ENCODE results near the gene TOP1.

TOP1 gene

DNA sequence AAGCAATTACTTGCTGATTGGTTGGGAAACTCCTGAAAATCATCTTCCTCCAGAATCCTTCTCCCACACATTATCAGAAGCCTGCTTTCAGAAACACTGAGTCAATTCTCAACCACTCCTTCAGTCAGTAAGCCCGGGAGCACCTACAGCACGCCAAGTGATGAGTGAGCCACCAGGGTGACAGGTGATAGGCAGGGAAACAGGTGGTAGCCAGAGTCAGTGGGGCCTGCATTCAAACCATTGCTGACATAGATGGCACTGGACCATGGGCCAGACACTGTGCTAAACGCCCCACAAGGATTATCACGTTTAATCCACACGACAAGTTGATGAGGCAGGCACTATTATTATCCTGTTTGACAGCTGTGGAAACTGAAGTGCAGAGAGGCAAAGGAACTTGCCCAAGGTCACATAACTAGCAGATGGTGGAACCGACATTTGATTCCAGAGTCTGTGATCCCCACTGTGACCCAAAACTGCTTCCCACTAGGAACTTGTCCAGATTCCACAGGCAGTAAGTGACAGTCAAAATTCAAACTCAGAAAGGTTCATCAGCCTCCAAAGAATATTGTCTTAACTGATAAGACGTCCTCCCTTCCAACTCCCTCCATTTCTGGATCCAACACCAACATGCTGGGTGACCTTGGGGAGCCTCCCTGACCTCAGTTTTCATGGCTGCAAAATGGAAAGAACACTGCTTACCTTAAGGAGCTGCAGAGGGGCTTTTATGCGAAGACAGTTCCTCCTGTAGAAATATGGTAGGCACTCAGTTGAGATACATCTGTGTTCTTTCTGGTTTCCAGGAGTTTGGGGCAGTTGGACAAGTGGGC, 23.9 kb upstream of the TOP1 start:
- no peak for DNase-seq

DNA sequence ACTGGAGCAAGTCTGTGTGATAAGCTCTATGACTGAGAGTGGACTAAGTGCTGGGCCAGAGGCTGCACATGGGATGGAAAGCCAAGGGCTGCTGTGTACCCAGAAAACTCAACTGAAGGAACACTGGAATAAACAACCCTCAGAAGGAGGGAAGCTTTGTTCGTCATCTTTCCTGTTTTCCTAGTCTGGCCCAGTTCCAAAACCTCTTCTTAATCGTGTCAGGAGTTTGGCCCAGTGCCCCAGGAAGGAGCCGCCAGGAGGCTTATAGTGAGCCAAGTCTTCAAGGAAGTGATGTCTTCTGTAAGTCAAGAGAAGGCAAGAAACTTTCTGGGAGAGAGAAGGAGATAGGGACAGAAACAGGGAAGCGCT, 23.3 kb upstream of the TOP1 start:
- DNase-seq = no peak

DNA sequence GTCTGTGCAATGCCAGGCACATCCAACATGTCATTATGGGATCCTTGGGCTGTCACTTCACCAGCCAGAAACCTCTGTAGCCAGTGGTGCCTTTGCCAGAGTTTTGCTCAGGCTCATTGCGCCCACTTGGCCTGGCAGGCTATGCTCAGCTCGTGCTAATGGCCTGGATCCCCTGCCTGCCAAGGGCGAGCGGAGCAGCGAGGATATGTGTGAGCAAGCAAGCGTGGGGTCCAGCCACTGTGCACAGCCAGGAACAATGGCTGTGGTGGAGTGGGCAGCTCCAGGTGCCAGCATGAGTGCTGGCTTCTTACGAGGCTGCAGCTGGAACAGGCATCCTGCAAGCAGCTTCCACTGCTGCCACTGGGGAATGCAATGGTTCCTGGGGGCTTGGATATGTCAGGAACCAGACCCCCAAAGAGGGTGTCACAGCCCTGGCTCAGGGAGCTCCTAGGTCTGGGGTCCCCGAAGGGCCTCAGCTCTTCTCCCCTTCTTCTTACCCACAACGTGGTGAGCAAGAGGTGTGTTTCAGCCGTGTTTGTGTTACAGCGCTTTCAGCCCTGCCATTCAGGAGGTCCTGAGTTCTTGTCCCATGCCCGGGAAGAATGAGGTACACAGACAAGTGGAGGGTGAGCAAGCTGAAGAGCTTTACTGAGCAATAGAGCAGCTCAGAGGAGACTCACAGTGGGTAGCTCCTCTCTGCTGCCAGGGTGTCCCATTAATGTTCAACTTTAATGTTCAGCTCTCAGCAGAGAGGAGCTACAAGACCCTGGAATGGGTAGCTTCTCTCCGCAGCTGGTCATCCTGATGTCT, 22.3 kb upstream of the TOP1 start:
- peak in 1 of 5 experiments; percentile 27 for DNase-seq

DNA sequence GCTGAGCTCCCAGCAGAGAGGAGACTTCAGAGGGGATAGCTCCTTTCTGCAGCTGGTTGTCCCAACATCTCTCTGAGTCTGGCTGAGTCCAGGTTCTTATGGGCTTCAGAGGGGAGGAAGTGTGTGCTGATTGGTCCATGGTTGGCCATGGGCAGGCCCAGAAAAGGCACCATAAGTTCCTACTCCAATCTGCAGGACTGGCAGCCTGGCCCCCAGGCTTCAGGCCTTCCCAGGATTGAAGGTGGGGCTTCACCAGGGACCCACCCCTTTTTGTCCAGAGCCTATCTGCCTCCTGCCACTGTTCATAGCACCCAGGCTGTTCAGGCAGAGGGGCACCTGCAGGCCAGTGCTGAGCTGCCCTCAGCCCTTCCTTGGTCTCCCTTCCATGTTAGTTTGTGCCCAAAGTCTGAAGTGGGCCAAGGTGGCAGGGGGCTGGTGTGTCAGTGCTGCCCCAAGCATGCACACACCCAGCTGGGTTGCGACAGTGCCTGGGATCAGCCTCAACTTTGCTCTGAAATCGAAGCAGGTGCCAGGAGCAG, 21.6 kb upstream of the TOP1 start:
- no peak for DNase-seq

DNA sequence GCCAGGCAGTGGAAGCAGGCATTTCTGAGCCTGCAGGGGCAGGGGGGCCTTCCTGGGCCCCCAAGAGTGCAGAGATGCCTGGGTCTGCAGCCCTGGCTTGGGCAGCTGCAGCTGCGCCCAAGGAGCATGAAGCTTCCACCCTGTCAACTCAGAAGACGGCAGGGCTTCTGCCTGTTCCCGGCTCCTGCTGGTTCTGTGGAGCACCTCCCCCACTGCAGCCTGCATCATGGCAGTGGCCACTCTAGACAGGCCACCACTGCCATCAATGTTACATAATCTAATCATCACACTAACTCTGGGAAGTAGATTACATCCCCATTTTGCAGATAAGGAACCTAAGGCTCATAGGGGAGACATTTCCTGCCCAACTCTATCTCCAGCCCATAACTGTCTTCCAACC, 21.1 kb upstream of the TOP1 start:
- no peak for DNase-seq

DNA sequence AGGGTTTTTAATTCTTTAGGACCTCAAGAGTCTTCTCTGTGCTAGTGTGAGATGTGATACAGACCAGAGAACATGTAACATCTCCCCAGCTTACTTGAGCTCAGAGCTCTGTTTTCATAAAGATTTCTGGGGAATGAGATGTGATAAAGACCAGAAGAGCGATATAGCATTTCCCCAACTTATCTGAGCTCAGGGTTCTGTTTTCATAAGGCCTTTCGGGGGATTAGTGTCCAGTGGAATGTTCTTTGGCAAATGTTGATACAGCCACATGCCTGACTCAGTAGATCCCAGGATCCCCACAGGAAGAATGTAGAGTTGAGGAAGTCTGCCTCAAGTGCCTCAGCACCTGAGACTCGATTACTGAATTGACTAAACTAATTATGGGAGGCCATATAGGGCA, 18.7 kb upstream of the TOP1 start:
- DNase-seq = no peak

DNA sequence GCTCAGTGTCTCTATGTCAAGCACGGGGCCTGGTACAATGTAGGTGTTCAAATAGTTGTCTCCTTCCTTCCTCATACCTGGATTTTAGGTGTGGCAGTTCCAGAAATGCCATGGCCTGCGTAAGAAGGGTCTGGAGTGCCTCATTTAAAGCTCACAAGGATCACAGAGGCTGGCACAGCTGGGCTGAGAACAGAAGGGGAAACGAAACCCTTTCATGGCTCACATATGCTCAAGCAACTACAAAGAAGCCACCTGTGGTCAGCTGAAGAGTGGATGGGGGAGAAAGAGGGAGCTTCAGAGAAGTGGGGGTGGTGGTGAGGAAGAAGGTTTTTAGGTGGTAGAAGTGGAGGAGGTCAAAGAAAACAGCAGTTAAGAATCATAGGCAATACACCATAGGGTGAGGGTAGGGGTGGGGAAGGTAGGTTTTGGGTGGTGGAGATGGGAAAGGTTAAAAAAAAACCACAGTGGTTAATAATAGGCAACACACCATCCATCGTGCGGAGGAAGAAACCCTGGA, 17.0 kb upstream of the TOP1 start:
- DNase-seq = peak in 1 of 5 experiments; percentile 59

DNA sequence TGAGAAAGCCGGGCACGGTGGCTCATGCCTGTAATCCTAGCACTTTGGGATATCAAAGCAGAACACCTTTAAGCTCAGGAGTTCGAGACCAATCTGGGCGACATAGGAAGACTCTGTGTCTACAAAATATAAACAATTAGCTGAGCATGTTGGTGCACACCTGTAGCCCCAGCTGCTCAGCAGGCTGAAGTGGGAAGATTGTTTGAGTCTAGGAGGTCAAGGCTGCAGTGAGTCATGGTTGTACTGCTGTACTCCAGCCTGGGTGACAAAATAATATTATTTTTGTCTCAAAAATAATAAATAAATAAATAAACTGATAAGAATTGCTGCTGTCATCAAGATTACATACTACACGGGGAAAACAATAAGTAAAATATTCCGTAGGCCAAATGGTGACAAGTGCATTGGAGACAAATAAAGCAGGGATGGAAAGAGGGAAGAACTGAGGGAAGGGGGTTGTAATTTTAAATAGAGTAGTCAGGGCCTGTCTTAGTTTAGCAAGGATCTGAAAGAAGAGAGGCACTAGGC, 14.0 kb upstream of the TOP1 start:
- DNase-seq = no peak

DNA sequence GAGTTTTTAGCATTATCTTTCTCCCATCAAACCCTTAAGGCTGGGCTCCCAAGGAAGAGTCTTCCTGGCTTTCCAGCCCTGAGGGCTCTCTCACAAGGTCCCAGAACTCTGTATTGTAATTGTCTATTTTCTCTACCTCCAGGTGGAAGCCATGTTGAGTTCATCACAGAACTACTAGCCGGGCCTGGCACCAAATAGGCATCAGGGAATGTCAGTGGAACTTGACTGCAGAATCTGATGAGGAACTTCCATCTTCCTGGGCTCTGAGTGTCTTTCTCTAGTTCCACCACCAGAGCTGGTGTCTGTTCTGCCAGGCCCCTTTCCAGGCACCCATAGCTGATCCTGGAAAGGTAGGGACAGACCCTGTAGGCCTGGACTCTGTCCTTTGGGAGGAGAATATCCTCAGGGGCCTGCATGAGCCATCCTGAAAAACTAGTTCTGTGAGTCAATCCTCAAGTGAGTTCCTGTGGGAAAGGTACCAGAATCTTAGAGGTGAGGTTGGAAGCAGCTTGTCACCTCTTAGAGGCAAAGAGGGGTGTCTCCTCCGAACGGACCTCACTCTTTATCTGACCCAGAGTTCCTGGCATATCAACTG, 11.1 kb upstream of the TOP1 start:
- no peak for DNase-seq

DNA sequence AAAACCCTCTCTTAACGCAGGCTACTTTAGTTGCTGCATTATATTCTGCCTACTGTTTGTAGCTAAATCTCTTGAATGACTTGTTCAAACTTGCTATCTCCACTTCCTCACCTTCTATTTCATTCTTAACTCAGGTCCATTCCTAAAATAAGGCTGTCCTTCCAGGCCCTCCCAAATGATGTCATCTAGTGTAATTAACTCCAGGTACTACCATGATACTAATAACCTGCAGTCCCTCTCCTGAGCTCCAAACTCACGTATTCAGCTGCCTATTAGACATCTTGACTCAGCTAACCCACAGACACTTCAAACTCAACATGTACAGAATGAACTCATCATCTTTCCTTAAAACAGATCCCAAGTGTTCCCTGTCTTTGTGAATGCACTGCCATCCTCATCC, 10.5 kb upstream of the TOP1 start:
- DNase-seq = no peak

DNA sequence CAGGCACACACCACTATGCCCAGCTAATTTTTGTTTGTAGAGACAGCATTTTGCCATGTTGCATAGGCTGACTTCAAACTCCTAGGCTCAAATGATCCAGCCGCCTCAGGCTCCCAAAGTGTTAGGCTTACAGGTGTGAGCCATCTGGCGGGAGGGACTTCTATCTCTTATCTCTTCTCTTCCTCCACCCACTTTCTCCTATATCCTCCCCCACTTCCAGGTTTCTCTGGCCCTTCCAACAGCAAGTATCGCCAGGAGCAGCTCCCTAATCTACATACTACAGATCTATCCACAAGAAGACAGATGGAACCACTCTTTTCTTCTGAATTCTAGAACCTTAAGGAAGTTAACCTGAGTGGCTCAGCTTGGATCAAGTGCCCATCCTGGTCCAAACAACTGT, 5.1 kb upstream of the TOP1 start:
- DNase-seq = no peak

DNA sequence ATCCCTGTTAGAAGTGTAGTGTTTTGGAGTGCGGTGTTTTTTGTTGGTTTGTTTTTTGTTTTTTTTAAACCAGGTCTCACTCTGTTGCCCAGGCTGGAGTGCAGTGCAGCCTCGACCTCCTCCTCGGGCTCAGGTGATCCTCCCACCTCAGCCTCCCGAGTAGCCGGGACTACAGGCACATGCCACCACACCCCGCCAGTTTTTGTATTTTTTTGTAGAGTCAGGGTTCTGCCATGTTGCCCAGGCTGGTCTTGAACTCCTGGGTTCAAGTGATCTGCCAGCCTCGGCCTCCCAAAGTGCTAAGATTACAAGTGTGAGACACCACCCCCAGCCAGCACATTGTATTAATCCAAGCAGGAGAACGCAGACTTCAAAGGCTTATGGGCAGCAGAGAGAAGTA, 1.3 kb upstream of the TOP1 start:
- DNase-seq = no peak

DNA sequence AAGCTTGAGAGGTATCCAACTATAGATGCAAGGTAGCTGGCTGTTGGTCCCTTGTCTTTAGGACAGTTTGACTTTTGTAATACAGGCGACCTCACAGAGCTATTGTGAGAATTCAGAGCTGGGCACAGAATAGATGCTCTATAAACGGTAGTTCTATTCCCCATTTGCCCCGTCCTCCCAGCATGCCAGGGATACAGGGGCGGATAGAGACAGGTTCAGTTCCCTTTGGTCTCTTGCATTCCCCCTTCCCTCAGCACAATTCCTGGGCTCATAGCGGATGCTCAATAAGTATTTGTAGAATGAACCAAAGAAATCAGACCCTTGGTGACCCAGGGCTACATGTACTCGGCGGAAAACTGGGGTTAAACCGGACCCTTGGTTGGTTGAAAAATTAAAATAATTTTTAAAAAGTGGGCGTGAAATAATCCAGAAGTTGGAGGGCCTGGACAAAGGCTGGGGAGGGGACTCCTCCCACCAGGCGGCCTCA, 707 bp upstream of the TOP1 start:
- DNase-seq = no peak

DNA sequence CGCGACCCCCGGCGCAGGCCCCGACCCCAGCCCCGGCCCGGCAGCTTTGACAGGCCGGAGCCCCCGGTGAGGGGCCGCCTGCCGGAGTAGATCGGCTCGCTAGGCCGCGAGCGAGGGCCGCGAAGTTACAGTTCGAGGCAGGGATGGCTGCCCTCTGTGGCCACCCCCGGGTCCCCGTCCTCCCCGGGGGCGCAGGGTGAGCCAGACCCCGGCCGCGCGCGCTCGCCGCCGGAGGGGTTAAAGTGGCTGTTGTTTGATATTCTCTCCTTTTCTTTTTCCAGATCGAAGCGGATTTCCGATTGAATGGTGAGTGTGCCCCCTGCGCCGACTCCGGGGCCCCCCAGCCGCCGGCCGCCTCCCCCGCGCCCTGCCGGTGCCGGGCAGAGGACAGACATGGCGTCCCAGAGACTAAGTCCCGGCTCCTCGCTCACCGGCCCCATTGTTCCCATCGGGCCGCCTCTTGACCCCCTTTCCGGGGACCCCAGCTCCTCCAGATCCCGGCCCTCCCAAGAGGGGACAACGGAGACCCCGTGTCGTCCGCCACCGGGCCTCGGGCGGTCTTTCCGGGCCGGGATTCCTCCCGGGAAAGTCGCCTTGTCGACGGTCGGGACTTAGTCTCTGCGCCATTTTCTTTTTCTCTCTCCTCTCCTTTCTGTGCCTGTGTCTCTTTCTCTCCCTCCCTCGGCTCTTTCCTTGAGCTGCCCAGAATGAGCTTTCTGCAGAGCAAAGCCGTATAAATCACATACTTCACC, 704 bp downstream of the TOP1 start:
- peak in 3 of 5 experiments; percentile 14 to 27 (median 21) for DNase-seq

DNA sequence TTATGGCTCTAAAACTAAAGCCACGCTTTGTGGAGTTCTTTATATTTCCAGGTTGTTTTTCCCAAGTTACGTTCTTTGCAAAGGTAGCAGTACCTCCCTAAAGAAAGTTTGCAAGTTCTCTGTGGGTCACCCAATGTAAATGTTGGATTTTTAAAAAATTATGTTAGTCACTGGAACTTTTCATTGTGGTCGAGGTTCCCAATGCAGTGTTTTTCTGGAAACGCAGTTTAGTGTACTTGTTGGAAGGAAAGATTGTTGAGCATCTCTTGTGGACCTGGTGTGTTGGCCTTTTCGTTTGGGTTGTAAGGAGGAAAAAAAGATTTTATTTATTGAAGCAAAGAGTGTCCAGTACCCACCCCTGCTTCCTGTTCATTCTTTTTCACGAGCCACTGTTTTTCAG, 1.4 kb downstream of the TOP1 start:
- DNase-seq = no peak

DNA sequence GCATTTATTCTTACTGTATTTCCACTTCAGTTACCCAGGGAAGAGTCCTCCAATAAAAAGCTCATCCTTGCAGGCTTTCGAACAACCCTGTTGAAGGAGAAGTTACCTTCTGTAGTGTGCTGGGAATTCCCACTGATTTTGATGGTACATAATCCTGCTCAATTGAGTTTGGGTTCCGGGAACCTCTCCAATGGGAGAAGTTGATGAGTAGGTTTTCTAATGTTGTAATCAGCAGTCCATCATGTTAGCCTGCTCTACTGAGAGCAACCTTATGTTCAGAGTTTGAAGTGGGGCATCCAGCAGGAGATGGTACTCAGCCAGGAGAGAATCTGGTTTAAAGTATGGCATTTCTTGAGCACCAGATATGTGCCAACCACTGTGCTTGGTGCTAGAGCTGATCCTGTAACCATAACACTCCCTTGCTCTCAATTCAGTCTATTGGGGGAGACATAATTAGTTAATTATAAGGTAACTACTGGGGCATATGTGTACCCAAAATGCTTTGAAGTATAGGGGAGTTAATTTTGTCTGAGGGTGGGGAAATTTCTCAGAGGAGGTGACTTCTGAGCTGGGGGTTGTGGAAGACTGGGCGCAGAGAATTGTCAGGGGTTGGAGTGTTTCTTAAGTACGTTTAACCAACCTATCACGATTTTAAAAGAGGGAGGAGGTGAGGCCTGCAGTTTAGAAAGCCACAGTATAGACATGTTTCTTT, 2.1 kb downstream of the TOP1 start:
- DNase-seq = no peak

DNA sequence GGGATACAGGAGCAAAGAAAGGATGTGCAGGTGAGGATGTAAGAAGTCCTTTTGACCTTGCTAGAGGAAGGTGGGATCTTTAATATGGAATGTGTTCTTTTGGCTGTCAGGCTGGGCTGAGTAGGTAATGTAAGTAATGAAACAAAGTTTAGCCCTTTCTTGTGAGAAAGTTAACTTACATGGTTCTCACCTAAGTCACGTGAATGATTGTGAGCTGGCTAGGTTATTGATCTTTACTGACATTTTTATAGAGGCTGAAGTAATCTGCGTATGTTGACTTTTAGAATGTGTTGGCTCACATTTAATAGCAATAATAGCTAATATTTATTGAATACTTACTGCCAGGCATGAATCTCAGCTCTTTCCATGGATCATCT, 2.6 kb downstream of the TOP1 start:
- no peak for DNase-seq

DNA sequence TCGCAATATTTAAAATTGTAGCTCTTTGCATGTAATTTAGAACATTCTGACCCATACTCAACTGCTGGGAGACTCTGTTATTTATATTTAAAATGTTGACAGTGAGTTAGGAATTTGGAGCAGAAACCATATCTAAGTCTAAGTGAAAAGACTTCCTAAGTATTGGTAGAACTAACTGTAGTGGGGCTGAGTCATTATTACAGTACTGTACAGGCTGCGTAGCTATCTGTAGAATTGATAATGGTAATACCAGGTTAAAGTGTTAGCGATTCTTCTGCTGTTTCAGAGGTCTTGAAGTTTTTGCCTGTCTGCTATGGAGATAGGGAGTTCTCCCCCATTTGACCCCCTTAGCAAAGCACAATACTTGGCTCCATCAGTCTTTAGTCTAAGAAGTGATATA, 3.6 kb downstream of the TOP1 start:
- DNase-seq = no peak

DNA sequence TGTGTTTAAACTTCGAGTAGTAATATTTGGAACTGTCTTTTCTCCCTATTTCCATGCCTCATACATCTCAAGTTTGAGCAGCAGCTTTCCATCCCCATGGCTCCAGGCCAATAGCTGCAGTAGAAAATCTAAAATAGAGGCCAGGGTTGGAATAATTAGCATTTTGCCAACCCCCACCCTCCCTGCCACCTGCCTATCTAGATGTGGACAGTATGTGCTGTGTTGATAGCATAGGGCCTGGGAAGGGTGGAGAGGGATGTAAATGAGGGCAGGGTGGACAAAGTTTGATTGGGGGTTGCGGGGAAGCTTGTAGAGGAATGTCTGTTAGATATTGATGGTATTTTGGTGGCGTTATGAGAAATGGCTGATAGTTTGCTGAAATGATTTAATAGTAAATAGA, 5.6 kb downstream of the TOP1 start:
- DNase-seq = no peak

DNA sequence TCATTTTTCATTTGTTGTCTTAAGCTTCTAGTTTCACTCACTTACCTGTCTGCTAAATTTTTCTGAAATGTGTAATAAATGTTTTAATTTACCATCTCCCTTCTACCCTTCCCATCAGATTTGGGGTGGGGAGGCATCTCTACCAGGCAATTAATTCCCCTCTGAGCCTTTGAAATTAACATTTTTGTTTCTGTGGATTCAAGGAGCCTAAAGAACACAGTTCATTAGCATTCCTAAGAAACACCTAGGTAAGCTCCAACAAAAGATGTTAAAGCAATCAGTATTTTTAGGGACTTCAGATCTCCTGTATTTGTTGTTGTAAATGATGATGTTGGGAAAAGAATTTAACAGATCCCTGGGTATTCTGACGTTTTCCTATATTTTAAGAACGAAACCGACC, 6.6 kb downstream of the TOP1 start:
- no peak for DNase-seq

DNA sequence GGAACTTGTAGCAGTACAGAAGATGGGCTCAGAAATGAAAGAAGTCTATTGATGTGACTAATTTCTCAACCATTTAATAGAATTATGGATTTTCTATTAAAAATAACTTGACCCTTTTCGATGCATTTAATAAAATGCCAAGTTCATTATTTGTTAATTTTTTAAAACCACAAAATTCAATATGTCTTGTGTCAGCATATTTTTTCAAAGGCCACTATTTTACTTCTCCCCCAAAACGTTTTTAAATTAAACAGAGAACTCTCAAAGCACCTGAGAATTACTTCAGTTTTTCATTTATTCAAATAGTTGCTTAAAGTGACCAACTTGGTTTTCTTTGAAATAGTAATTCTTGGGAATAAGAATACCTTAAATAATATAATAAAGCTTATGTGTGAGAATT, 8.6 kb downstream of the TOP1 start:
- no peak for DNase-seq

Data from T-helper 2 cell (primary cell).